ENCODE results near the gene DGLUCY.

DNA sequence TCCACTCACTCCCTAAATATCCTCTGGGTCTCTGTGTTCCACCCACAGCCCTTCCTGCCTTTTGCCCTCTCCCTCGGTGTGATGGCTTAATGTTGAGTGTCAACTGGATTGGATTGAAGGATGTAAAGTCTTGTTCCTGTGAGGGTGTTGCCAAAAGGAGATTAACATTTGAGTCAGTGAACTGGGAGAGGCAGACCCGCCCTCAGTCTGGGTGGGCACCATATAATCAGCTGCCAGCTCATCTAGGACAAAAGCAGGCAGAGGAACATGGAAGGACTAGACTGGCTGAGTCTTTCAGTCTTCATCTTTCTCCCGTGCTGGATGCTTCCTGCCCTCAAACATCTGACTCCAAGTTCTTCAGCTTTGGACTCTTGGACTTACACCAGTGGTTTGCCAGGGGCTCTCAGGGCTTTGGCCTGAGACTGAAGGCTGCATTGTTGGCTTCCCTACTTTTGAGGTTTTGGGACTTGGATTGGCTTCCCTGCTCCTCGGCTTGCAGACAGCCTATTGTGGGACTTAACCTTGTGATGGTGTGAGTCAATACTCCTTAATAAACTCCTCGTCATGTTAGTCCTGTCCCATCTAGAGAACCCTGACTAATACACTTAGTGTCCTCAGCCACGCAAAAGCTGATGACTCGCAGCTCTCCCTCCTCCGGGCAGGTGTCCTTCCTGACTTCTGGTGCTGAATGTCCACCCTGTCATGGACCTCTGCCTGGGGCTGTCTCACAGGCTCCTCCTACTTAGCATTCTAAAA is 5.9 kb downstream of the DGLUCY start:
- TF ChIP-seq CTCF (IDR thresholded peaks at IDR 0.05) (no peak), POLR2A (IDR thresholded peaks at IDR 0.05) (no peak), POLR2AphosphoS5 (IDR thresholded peaks at IDR 0.05) (no peak)

Measured in breast epithelium (tissue), 3 donors.